HG03135 (cell line): ENCODE results near the gene EVPL.
"Not testable (repeated sequence)": the region's sequence is repeated elsewhere in the genome, so short reads cannot be mapped to it uniquely, and the experiment has no call there.

Experiments used
- ATAC-seq: cut with Tn5 transposase; IDR thresholded peaks from one replicate; pipeline ENCODE4 v1.9.1; 2021; ENCODE audit warnings: mild to moderate bottlenecking, moderate library complexity; ENCODE audit not compliant: unreplicated experiment

Gene EVPL

GRCh38 chr17:76000016-76000754 is 26.9 kb downstream of the EVPL start:
- no peak for ATAC-seq

- no peak for ATAC-seq
Measured at GRCh38 chr17:75998327-75998795, 28.7 kb downstream of the EVPL start.

- no peak for ATAC-seq
Measured at GRCh38 chr17:75996665-75997590, 30.2 kb downstream of the EVPL start.

- no peak for ATAC-seq
Measured at GRCh38 chr17:75995385-75995925, 31.7 kb downstream of the EVPL start.

GRCh38 chr17:75994802-75995370 is 32.2 kb downstream of the EVPL start:
- no peak for ATAC-seq

GRCh38 chr17:75991396-75991795 is 35.7 kb downstream of the EVPL start:
- no peak for ATAC-seq

GRCh38 chr17:75987041-75987440 is 40.1 kb downstream of the EVPL start:
- no peak for ATAC-seq

GRCh38 chr17:75985986-75986385 is 41.1 kb downstream of the EVPL start:
- no peak for ATAC-seq

GRCh38 chr17:75983501-75984181 is 43.5 kb downstream of the EVPL start:
- ATAC-seq: no peak

GRCh38 chr17:75981019-75981615 is 46.0 kb downstream of the EVPL start:
- ATAC-seq: no peak

GRCh38 chr17:75980188-75981018 is 46.7 kb downstream of the EVPL start:
- ATAC-seq: no peak

- no peak for ATAC-seq
Measured at GRCh38 chr17:75979705-75980187, 47.4 kb downstream of the EVPL start.

- ATAC-seq: peak; percentile 83
Measured at GRCh38 chr17:75978938-75979704, 48.0 kb downstream of the EVPL start, which contains the start of the genes ACOX1 and TEN1. Gene ACOX1 (minus strand): TSS chr17:75979166. CDS start chr17:75979073, 93 bp downstream. Gene TEN1 (plus strand): TSS chr17:75979240. CDS start chr17:75986193, 6,953 bp downstream.

- ATAC-seq: no peak
Measured at GRCh38 chr17:75976175-75976848, 50.8 kb downstream of the EVPL start.

- no peak for ATAC-seq
Measured at GRCh38 chr17:75975757-75976174, 51.3 kb downstream of the EVPL start.

GRCh38 chr17:75975187-75975586 is 51.9 kb downstream of the EVPL start:
- ATAC-seq: not testable (repeated sequence)

- no peak for ATAC-seq
Measured at GRCh38 chr17:75970626-75971025, 56.5 kb downstream of the EVPL start.
